WERI-Rb-1 (cell line): Measurements from ENCODE around the gene JOSD1.
A peak's percentile ranks its signal among the peaks of the same experiment; 100 is the strongest.

Source experiments
- DNase-seq: peaks from one replicate; pipeline ENCODE4 v3.0.0-alpha.2; 2020
- H3K27ac ChIP-seq: fragments of 250-450 bp; sonication (Bioruptor Pico); 2 replicates; pipeline ENCODE4 v1.5.1; 2020; ENCODE audit warnings: mild to moderate bottlenecking, moderate library complexity
- H3K27me3 ChIP-seq: fragments of 250-450 bp; sonication (Bioruptor Pico); 2 replicates; pipeline ENCODE4 v1.5.1; 2021; ENCODE audit warnings: mild to moderate bottlenecking, low read depth, moderate library complexity; ENCODE audit not compliant: insufficient read depth, severe bottlenecking
- H3K36me3 ChIP-seq: fragments of 250-450 bp; sonication (Bioruptor Pico); 2 replicates; pipeline ENCODE4 v1.5.1; 2020; ENCODE audit warnings: mild to moderate bottlenecking, moderate library complexity
- H3K4me3 ChIP-seq: 2 replicates; pipeline ENCODE4 v1.5.1; 2011; ENCODE audit warnings: low read depth, mild to moderate bottlenecking, control low read depth, low read length
- H3K9me3 ChIP-seq: fragments of 250-450 bp; sonication (Bioruptor Pico); 2 replicates; pipeline ENCODE4 v1.5.1; 2021; ENCODE audit warnings: mild to moderate bottlenecking, moderate library complexity; ENCODE audit not compliant: severe bottlenecking
- CTCF ChIP-seq: IDR thresholded peaks from 2 replicates; pipeline ENCODE4 v1.5.1; 2011; ENCODE audit warnings: low read depth, mild to moderate bottlenecking, control low read depth, inconsistent platforms, low read length

JOSD1 gene

GRCh38 chr22:38700789-38701628 lies at the start of gene JOSD1:
JOSD1 (minus strand) TSS chr22:38700943; CDS start chr22:38699987, 956 bp downstream.
- no peaks in the 10 kb centered on the region for H3K27me3 ChIP-seq
- DNase-seq, result peak; percentile 94
- H3K36me3 ChIP-seq, result peaks cover 30% of the 10 kb centered on the region
- H3K9me3 ChIP-seq, result no peaks in the 10 kb centered on the region
- no peak for TF ChIP-seq CTCF
- H3K27ac ChIP-seq, result peak within 1 kb of the TSS; percentile 90
- H3K4me3 ChIP-seq, result peak within 1 kb of the TSS; percentile 73

GRCh38 chr22:38750104-38750503 lies 49.4 kb upstream of the JOSD1 start:
- Histone ChIP-seq H3K36me3 (peaks cover 87% of the 10 kb centered on the region), H3K9me3 (no peaks in the 10 kb centered on the region), H3K4me3 (no peak overlapping the region), H3K27ac (no peak overlapping the region), H3K27me3 (no peaks in the 10 kb centered on the region)
- DNase-seq, result no peak
- no peak for TF ChIP-seq CTCF

- H3K27me3 ChIP-seq, result no peaks in the 10 kb centered on the region
- no peaks in the 10 kb centered on the region for H3K9me3 ChIP-seq
- peaks cover 96% of the 10 kb centered on the region for H3K36me3 ChIP-seq
- H3K4me3 ChIP-seq, result no peak overlapping the region
- DNase-seq, result no peak
- 0 out of 2 replicates have a peak overlapping the region, but pooled peaks have one; percentile 16 for H3K27ac ChIP-seq
- no peak for TF ChIP-seq CTCF
Measured at GRCh38 chr22:38748487-38749136, 47.9 kb upstream of the JOSD1 start.

GRCh38 chr22:38745676-38746460 lies 45.1 kb upstream of the JOSD1 start:
- H3K9me3 ChIP-seq, result no peaks in the 10 kb centered on the region
- peak overlapping the region; percentile 47 for H3K27ac ChIP-seq
- H3K36me3 ChIP-seq, result peaks cover 96% of the 10 kb centered on the region
- no peak overlapping the region for H3K4me3 ChIP-seq
- DNase-seq, result peak; percentile 45
- no peaks in the 10 kb centered on the region for H3K27me3 ChIP-seq
- TF ChIP-seq CTCF, result no peak

GRCh38 chr22:38744981-38745380 lies 44.2 kb upstream of the JOSD1 start:
- Histone ChIP-seq H3K27ac (no peak overlapping the region), H3K36me3 (peaks cover 96% of the 10 kb centered on the region), H3K9me3 (no peaks in the 10 kb centered on the region), H3K4me3 (no peak overlapping the region), H3K27me3 (no peaks in the 10 kb centered on the region)
- no peak for DNase-seq
- no peak for TF ChIP-seq CTCF
